Right hindlimb (tissue), 1 donor: ENCODE measurements around the gene OSBP2.

Source experiments
- DNase-seq: peaks from one replicate; pipeline ENCODE4 v3.0.0-alpha.2; 2018

The OSBP2 gene

DNA sequence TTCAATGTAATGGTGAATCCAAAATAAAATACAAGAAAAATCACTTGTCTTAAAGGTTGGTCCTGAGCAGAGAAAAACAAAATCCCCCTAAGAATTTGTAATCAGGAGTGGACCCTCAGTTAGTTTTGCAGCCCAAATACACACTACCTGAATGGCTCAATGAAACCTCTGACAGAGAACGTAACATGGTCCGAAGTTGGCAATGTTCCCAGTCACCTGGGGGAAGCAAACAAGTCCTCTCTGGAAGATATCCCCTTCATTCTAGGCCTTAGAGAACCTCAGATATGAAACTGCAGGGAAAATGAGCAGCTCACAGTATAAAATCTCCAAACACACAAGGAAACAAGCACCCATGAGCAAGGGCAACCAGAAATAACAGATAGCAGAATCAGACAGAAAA is 215.7 kb downstream of the OSBP2 start:
- no peak for DNase-seq

DNA sequence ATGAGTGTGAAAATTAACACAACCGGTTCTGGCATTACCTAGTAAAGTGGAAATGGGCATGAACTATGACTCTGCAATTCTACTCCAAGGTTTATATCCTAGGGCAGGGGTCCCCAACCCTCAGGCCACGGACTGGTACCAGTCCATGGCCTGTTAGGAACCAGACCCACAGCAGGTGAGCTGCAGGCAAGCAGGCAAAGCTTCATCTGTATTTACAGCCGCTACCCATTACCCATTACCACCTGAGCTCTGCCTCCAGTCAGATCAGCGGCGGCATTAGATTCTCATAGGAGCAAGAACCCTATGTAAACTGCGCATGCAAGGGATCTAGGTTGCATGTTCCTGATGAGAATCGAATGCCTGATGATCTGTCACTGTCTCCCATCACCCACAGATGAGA is 224.1 kb downstream of the OSBP2 start:
- DNase-seq: no peak

DNA sequence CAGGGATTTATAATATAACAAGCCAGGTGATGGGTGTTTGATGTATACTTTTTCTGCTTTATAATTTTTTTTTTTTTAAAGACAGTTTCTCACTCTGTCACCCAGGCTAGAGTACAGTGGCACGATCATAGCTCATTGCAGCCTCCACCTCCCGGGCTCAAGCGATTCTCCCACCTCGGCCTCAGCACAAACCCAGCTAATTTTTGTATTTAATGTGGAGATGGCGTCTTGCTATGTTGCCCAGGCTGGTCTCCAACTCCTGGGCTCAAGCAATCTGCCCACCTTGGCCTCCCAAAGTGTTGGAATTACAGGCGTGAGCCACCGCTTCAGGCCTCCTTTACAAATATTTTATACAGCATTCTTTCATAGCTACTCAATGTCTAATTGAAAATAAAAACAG is 225.3 kb downstream of the OSBP2 start:
- DNase-seq: no peak

DNA sequence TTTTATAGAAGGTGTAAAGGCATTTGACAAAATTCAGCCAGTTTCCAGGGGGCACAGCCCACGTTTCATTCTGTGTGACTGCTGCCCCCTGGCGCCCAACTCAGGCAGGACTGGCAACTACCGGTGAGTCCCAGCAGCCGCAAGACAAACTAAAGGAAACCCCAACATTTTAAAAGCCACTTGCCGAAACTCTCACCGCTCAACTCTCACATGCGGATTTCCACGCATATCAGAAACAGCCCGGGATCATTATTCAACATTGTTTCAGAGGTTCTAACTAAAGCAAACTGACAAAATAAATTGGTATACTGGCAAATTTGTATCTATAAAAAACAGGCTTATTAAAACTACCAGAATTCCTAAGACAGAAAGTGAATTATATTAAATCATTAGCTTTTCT is 225.7 kb downstream of the OSBP2 start:
- peak; percentile 79 for DNase-seq

DNA sequence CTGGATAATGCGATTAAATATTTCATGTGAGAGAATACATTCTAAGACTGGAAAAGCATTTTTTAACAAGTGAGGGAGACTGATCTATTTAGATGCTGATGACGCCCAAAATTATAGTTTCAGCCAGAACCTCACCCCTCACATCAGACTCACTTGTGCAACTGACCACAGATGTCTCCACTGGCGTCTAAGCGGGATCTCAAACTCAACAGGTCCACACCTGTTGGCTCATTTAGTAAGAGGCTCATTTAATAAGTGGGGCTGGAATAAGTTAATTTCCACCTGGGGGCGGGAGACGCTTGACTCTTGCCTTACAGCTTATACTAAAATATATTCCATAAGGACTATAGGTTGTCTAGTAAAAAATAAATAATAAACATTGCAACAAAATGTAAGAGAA is 226.4 kb downstream of the OSBP2 start:
- DNase-seq: no peak

DNA sequence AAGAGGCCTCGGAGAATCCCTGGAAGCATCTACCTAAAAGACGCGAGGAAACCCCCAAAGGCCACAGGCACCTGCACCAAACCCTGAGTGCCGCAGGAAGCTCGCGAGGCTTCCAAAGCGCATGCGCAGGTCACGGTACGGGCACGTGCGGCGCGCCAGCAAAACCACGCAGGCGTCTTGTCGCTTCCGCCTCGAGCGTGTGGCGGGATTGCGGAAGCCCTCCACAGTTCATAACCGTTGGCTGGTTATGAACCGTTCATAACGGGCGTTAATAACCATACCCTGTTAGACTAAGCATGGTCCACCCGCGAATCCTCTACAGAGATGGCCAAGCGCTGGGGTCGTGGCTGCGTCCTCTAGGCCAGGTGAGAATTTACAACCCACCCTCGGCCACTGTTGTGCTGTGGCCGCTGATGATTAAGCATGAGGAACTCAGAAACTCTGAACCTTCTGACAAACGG is 227.5 kb downstream of the OSBP2 start:
- DNase-seq: peak; percentile 62

DNA sequence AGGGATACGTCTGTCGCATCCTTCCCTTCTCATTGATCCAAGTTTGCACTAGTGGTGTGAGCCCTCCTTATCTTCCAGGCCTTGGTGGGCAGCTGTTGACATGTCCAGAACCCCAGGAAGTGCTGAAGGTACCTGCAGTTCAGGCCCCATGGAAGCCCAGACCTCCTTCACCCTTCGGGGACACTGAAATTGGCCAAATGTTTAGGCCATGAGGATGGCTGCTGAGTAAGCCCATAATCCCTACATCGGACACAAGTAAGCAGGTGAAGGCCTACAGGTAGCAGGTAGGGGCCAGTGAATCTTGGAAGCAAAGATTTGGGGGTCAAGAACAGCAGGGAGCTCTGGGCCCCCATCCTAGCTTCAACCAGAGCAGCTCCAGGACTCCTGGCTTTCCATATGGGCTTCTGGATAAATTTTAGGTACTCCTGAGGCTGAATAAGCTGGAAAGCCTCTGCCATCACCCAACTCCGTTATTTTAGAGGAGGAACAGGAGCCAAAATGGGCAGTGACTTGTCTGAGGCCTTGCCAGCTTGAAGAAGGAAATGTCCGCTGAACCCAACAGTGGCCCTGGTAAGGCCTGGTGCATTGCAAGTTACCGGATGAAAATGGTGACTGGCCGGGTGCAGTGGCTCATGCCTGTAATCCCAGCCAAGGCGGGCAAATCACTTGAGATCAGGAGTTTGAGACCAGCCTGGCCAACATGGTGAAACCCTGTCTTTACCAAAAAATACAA is 228.7 kb downstream of the OSBP2 start:
- no peak for DNase-seq

DNA sequence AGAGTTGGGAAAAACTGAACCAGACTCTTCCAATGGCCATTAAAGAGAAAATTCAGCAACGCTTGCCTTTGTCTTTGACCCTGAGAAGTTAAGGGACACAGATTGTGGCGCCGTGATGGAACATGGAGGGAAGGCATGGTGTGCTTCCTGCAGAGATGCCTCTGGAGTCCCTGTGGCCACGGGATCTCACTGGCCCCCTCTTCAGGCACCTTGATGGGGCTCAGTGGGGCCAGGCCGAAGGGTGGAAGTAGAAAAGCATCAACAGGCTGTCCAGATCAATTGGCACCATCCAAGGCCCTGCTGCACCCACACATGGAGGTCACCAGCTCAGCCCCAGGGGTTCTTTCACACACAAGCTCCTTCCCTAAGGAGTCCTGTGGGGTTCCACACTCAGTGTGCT is 231.0 kb downstream of the OSBP2 start:
- no peak for DNase-seq

DNA sequence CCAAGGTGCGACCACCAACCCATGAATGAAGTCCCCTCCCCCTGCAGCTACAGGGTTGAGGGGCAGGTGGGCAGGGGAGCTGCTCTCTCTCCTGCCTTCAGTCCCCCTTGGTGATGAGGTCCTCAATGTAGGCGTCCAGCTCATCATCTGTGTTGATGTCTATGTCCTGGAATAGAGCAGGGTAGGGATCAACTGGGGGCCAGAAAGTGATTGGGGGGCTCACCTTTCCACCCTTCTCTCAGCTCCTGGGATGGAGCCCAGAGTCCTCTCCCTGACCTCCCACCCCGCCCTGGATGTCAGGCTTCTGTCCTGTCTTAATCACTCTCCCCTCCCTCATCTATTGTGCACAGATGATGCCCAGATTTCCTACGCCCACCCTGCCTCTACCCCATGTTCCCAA is 232.0 kb downstream of the OSBP2 start:
- DNase-seq: no peak

DNA sequence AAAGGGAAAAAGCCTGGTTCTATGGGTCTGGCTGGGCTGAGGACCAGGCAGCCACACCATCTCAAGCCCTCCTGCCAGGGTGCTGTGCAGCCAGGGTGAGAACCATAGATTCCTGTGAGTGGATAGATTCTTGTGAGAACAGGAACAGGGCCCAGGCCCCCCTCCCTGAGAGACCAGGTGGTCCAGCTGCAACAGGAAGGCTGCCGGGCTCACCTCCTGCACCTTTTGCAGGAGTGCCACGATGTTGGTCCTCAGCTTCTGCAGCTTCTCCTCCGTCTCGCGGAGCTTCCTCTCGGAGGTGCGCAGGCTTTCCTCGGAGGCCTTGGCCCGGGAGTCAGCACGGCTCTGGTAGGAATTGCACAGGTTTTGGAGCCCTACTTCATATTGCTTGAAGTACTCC is 233.1 kb downstream of the OSBP2 start:
- no peak for DNase-seq

DNA sequence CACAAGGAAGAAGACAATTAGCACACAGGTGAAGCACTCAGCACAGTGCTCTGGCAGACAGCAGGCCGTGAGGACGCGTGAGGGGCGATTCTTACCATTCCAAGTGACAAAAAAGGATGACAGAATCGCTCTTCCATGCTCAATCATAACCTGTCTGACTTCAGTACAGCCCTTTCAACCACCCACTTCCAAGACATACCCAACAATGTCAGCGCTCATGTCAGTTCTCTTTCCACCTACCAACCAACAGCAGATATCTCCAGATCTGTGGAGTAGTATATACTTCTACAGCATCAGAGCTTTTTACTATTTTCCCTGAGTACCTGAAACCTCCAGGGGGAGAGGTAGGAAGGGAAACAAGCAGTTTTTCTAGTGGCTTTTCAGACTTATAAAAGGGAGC is 233.7 kb downstream of the OSBP2 start:
- no peak for DNase-seq

DNA sequence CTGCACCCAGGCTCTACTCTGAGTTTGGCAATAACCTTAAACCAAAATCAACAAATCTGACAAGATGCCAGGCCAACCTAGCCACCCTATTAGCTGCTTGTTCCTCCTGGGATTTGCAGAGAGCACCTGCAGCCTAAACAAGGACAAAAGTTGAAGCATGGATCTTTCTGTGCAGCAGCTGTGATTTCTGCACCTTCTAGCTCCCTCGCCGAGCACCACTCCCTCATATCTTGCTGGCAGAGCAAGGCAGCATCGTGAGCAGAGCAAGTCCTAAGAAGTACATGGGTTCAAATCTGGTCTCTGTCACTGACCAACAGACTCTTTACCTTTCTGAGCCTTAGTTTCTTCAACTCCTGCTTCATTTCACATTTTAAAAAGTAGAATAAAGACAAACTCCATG is 235.6 kb downstream of the OSBP2 start:
- no peak for DNase-seq

DNA sequence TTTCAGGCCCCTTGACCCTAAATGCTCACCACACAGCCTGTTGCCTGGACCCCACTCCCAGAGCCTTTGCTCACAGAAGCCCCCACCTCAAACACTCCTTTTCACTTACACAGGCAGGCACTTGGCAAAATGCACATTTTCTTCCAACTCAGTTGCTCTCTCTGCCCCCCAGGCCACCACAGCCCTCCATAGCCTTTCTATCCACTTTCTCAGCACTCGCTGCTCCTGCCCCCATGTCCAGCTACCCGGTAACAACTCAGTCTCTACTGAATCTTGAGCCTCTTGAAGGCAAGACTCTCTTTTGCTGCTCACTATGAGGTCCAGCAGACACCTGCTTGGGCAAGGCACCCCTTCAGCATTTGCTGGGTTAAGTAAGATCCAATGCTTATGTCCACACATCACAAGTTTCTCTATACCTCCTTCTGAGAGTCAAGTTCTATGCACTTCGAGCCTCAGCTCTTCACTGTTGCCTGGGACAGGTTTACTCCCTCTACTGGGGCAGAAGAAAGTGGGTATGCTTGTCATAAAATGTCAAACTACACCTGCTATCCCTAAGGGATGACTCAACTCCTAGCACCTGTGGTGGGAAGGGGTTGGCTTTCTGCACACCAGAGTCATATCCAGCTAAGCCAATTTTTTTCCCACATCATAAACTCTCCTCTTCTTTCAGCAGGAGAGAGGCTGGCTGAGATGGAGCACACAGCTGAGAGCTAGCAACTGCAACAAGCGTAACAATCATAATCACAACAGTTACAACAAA is 237.0 kb downstream of the OSBP2 start:
- no peak for DNase-seq

DNA sequence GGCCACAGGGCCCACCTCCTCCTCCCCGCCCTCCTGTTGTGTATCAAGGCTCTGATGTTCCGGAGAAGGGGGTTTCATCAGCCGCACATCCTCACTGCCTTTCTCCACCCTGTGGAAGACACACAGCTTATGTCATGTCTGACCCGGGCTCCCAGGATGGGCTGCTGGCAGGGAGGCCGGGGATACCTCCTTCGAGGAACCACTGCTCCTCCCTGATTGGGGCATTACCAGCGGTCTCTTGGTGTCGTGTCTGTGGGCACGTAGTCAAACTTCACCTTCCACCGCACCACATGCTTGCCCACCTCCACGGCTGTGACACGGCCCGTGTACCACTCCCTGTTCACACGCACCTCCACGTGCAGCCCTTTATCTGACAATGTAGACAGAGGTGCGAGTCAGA is 238.0 kb downstream of the OSBP2 start:
- no peak for DNase-seq

DNA sequence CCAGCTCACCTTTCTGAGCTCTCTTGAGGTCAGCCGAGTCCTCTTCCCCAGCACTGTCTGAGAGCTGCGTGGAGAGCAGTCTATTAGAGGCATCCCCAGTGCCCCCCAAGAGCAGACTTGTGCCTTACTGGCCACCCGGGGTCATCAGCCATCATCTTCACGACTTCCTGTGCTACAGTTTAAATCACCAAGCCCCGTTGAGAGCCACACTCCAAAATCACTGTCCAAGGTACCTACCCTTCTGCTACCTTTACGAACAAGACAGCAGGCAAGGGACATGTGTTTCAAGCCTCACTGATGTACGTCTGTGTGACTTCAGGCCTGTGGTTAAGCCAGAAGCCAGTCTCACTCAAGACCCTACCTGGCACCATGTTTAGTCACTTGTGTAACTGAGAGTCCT is 238.8 kb downstream of the OSBP2 start:
- no peak for DNase-seq

DNA sequence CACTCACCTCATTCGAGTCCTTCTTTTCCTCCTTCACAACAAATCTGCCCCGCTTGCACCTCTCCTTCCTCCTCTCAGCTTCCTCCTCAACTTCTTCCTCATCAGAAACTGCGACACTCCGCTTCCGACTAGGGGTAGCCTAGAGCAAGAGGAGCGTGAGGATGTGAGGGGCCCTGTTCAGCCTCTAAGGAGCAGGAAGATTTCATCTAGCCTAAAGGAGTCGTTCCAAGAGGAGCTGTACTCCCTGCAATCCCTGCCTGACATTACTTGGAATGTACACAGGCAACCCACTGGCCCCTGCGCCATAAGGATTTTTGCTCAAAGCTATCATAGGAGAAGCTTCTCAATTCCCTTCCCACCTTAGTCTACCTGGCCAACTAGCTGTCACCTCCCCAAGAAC is 239.4 kb downstream of the OSBP2 start:
- DNase-seq: no peak

DNA sequence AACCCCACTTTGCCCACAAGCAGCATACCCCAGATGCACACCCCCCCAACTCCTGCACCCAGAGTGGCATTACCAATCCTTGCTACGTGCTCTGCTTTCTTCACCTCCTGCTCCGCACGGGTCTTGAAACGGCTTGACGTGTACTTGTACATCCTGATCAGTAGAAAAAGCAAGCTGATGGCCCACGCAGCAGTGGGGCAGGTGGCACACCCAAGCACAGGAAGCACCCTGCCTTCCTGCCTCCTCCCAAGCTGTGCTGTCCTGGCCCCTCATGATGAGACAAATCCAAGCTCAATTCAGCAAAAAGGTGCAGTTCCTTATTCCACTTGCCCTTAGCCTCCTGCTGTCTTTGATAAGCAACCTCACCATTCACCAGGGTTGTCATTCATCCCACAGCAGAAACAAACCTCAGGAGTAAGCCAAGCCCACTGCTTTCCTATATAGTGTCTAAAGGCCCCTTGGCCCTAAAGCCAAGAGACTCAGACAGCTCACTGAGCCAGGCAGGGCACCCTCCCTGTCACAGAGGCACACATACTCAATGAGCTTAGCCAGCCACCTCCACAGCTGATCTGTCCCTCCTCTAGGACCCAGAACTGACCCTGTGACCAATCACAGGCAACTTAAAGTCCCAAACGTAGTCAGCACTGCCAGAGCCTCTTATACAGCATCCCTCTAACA is 246.2 kb downstream of the OSBP2 start:
- no peak for DNase-seq

DNA sequence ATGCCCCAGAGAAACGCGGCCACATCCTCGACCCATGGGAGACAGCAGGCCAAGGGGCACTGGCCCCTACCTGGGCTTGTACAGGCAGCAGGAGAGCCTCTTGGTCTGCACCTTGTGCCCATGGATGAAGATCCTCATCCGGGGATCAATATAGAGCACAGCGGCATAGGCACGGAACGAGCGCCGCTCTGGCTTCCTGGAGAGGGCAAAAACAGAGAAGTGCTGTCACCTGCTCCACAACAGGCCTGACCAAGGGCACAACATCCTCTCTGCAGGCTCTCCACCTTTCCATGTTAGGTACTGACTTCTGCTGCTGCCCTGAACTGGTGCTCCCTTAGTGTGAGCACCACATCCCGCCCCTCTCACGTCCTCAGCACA is 246.7 kb downstream of the OSBP2 start:
- DNase-seq: no peak

DNA sequence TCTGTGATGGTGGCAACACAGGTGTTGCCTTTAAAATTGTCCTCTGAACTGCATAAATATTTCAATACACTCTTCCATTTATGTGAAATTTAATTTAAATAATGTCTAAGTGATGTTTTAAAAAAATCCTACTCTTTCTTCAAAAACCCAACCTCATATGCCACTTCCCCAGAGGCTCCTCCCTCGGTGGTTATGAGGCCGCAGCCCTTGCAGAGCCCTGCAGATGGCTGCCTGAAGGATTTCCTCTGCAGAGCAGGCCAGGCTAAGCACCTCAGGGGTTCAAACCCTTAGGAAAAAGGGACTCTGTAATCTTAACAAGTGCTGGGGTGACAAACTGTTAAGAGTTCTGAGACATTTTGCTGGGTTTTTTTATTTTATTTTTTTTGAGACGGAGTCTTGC is 248.7 kb downstream of the OSBP2 start:
- DNase-seq: no peak

DNA sequence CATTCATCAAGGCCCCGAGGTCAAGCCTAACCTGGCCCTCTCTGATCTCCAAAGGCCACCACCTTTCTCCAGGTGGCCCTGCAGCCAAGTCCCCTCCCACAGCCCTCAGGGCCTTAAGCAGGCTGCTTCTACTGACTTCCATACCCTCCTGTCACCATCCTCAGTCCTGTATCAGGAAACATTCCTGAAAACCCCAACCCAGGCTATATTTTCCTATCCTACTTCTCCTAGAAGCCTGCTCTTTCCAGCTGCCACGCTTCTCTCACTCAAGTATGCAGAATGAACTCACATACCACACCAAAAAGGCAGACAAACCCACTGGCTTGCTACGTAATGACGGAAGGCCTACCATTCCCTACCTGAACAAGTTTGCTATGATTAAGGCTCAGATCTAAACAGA is 250.3 kb downstream of the OSBP2 start:
- no peak for DNase-seq

DNA sequence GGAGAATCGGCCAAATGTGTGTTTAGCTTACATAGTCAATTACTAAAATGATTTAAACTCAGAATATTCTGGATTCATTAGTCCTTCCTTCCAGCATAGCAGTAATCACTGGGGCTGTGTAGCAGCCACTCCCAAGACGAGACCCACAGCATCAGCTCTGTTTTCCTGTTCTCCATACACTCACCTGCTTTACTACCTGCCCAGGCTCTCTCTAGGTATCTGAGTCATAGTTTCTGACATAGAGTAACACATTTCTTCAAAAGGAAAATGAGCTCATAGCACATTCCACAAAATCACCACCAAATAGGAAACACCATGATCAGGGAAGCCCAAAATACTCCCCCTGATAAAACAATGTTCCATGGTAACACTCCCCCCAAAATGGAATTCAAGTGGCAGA is 251.0 kb downstream of the OSBP2 start:
- DNase-seq: no peak

DNA sequence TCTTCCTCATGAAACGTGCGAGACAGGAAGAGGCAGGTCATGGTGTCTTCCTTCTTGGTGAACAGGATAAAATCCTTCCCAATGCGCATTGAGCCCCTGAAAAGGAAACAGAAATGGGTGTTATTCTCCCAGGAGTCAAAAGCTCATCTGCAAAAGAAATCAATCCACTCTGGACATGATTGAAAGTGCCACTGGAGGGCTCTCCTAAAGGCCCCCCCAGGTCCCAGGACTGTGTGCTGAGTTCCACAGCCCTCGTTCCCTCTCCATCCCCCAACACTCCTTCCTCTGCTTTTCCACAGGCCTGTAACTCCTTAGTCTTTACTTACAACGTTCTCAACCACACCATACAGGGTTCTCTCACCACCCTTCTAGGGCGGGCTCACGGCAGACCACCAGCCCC is 251.7 kb downstream of the OSBP2 start:
- no peak for DNase-seq

DNA sequence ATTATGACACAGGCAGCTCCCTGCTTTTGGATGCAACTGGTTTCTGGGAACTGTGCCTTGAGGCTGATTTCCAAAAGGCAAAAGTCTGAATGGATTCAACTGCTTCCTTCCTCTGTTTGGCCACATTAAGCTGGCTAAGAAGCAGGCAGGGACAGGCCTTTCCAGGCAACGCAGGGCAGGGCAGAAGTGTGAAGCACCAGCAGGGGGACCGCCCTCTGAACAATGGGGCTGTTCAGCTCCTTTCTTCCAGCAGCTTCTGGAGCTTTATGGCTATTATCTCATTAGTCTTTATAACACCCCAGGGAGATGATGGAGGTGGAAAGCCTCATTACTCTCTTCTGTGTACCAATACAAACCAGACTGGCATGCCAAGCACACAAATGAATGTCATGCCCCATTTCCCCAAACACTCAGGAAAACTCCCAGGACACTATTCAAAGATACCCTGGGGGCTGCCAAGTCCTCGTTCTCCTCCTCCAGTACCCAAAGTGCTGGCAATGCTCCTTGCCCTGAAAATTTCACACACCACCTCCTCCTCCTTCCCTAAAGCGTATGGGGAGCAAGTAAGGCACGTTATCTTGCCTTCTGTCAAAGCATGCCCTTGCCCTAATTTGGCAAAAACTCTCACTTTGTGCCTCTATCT is 252.6 kb downstream of the OSBP2 start:
- no peak for DNase-seq
